ENCODE measurements around the gene ADARB1. TPM values are rescaled to one million over a fixed set of nuclear protein-coding genes. Genes with fewer than 3 reads are reported as not detected.
A peak's percentile ranks its signal among the peaks of the same experiment; 100 is the strongest.

ADARB1 gene
- total and polyA plus RNA-seq, 3 experiments from 2014 or later = 11.8 to 29.5 (median 28.9) TPM

- Histone ChIP-seq H3K4me3 (ENCODE audit: low read length) (no peak overlapping the region), H3K4me1 (ENCODE audit: insufficient read depth, low read length) (no peaks in the 10 kb centered on the region), H3K36me3 (ENCODE audit: insufficient read depth, low read length) (no peaks in the 10 kb centered on the region), H3K27me3 (ENCODE audit: insufficient read depth, low read length, poor library complexity, severe bottlenecking) (no peaks in the 10 kb centered on the region), H3K27ac (ENCODE audit: low read depth, low read length) (no peak overlapping the region), H3K9me3 (ENCODE audit: low read length) (no peaks in the 10 kb centered on the region)
- Mint-ChIP-seq H3K9me3 (no peaks in the 10 kb centered on the region), H3K4me1 (no peaks in the 10 kb centered on the region), H3K4me3 (no peak overlapping the region), H3K27me3 (peaks cover 2 to 3% of the 10 kb centered on the region in 2 donors), H3K27ac (no peak overlapping the region), H3K36me3 (no peaks in the 10 kb centered on the region)
- CTCF ChIA-PET = interaction anchor here (2.4 kb wide), 1 partner anchor 64 kb away, joined by 6 read pairs; no protein-coding TSS in a partner anchor
- POLR2A ChIA-PET = no interaction called here
- DNase-seq = no peak
Measured at GRCh38 chr21:45064618-45065399, 9.6 kb upstream of the ADARB1 start.

DNA sequence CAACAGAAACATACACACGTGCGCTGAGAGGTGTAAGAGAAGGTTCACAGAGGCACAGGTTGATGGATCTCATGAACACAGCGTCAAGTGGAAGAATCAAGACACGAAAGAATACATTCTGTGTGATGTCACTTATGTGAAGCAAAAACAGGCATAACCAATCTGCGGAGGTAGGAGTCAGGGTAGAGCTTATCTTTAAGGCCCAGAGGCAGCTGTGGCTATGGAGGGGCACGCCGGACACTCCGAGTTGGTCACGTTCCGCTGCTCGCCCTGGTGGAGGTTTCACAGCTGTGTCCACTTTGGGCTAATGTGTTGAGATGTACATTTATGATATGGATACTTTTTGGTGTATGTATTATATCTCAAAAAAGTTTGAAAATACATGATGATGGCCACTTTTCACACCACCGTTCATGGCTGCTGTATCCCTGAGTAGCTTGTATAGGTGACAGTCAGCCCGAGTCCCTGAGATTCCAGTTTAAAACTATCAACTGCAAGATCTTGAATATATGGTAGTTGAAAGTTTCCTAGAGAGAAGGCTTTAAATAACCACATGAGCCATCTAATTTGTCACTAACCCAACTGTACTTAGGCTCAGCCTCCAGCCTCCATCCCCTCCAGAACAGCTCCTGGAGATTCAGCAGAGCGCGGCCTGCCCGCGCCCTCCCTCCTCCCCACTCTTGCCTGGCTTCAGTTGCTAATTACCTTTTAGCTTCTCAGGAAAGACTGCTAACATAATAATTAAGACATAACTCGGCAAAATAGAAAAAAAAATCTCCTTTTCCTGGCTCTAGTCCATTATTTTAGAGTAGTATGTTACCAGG lies 6.7 kb upstream of the ADARB1 start:
- H3K27me3 ChIP-seq (ENCODE audit: insufficient read depth, low read length, poor library complexity, severe bottlenecking) = no peaks in the 10 kb centered on the region
- DNase-seq = no peak
- H3K9me3 ChIP-seq (ENCODE audit: low read length) = no peaks in the 10 kb centered on the region
- H3K4me3 ChIP-seq (ENCODE audit: low read length) = no peak overlapping the region
- H3K9me3 Mint-ChIP-seq = no peaks in the 10 kb centered on the region
- H3K4me1 Mint-ChIP-seq = peaks cover 0 to 1% (median 0%) of the 10 kb centered on the region in 3 donors
- POLR2A ChIA-PET = no interaction called here
- no peaks in the 10 kb centered on the region for H3K4me1 ChIP-seq (ENCODE audit: insufficient read depth, low read length)
- CTCF ChIA-PET = interaction anchor here (1.6 kb wide), 1 partner anchor 9 kb away, joined by 4 read pairs; no protein-coding TSS in a partner anchor
- peak overlapping the region in 1 of 7 donors; percentile 69 for H3K4me3 Mint-ChIP-seq
- no peaks in the 10 kb centered on the region for H3K36me3 Mint-ChIP-seq
- H3K27me3 Mint-ChIP-seq = peaks cover 0 to 2% of the 10 kb centered on the region in 2 donors
- no peaks in the 10 kb centered on the region for H3K36me3 ChIP-seq (ENCODE audit: insufficient read depth, low read length)
- H3K27ac Mint-ChIP-seq = peak overlapping the region in 2 of 8 donors; percentile 35 to 62
- no peak overlapping the region for H3K27ac ChIP-seq (ENCODE audit: low read depth, low read length)

DNA sequence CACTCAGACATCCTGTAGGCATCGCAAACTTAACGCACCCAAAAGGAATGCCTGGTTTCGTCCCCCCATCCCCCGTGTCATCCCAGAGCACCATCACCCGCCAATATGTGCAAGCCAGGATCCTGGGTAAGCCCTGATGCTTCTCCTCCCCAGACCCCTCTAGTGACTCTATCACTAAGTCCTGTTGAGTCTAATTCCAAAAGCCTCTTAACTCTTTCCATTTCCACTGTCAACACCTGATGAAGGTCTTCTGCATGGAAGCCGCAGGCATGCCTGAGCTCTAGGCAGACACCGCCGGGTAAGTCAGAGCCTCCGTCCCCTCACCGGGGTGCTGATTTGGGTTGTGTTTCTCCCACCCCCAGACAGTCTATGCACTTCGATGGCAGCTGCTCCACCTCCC lies 5.3 kb upstream of the ADARB1 start:
- H3K27ac Mint-ChIP-seq = no peak overlapping the region
- CTCF ChIA-PET = interaction anchor here (1.6 kb wide), 1 partner anchor 8 kb away, joined by 4 read pairs; no protein-coding TSS in a partner anchor
- H3K9me3 ChIP-seq (ENCODE audit: low read length) = no peaks in the 10 kb centered on the region
- H3K27me3 Mint-ChIP-seq = peaks cover 0 to 2% of the 10 kb centered on the region in 2 donors
- no peak for DNase-seq
- no peaks in the 10 kb centered on the region for H3K27me3 ChIP-seq (ENCODE audit: insufficient read depth, low read length, poor library complexity, severe bottlenecking)
- peaks cover 0 to 3% (median 0%) of the 10 kb centered on the region in 3 donors for H3K36me3 Mint-ChIP-seq
- H3K4me1 ChIP-seq (ENCODE audit: insufficient read depth, low read length) = peaks cover 6% of the 10 kb centered on the region
- H3K27ac ChIP-seq (ENCODE audit: low read depth, low read length) = no peak overlapping the region
- no peak overlapping the region for H3K4me3 Mint-ChIP-seq
- no peak overlapping the region for H3K4me3 ChIP-seq (ENCODE audit: low read length)
- no peaks in the 10 kb centered on the region for H3K9me3 Mint-ChIP-seq
- H3K36me3 ChIP-seq (ENCODE audit: insufficient read depth, low read length) = no peaks in the 10 kb centered on the region
- POLR2A ChIA-PET = no interaction called here
- peaks cover 4 to 8% (median 6%) of the 10 kb centered on the region in 3 donors for H3K4me1 Mint-ChIP-seq

DNA sequence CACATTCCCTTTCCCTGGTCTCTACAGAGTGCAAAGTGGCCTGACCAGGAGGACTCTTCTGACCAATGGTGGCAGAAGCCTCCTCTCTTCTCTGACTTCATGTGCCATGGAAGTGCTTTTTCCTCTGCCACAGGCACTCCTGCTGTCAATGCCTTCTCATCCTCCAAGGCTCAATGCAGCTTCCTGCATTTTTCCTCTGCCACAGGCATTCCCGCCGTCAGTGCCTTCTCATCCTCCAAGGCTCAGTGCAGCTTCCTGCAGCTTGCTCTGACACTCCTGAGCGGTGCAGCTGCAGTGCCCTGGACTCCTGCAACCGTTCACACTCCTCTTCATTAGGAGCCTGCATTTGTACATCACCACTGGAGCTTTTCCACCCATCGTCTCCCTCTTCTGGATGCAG lies 4.7 kb upstream of the ADARB1 start:
- Histone ChIP-seq H3K36me3 (ENCODE audit: insufficient read depth, low read length) (no peaks in the 10 kb centered on the region), H3K27me3 (ENCODE audit: insufficient read depth, low read length, poor library complexity, severe bottlenecking) (no peaks in the 10 kb centered on the region), H3K9me3 (ENCODE audit: low read length) (no peaks in the 10 kb centered on the region), H3K4me3 (ENCODE audit: low read length) (no peak overlapping the region), H3K27ac (ENCODE audit: low read depth, low read length) (no peak overlapping the region), H3K4me1 (ENCODE audit: insufficient read depth, low read length) (peaks cover 6% of the 10 kb centered on the region)
- Mint-ChIP-seq H3K9me3 (no peaks in the 10 kb centered on the region), H3K4me3 (no peak overlapping the region), H3K4me1 (peaks cover 4 to 8% (median 6%) of the 10 kb centered on the region in 3 donors), H3K27me3 (peaks cover 0 to 2% of the 10 kb centered on the region in 2 donors), H3K36me3 (peaks cover 0 to 3% (median 0%) of the 10 kb centered on the region in 3 donors), H3K27ac (no peak overlapping the region)
- CTCF ChIA-PET = no interaction called here
- POLR2A ChIA-PET = no interaction called here
- no peak for DNase-seq

DNA sequence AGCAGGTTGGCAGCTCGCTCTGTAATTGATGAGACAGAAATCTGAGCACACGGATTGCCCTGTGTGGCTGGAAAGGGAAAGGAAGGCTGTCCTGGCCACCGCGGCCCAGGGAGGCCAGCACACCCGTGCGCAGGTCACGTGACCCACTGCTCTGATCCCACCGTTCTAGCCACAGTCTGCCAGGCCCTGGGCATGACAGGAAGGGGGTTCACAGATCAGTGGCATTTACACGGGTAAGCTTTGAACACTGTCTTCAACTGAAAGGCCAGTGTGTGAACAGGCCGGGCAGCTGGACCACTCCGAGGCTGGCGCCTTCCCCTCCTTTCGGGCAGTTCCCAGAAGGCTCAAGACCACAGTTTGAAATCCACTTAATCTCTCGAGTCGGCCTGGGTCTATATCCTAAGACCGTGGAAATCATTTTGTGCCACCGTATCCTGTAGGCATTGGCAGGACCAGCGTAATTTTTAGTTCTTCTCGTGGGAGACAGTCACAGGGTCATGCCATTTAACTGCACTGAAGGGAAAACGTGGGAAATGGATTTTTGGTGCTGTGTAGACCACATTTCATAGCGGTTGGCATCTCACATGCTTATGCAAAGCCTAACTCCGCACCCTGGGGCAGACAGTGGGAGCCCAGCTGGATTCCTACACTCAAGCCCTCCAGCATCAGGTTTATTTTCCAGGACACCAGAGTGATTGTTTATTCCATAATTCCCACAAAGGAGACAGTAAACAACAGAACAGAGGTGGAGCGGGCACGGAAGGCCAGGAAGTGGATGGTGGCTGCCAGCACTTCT lies 3.1 kb upstream of the ADARB1 start:
- ChIA-PET CTCF (interaction anchor here (0.8 kb wide), 1 partner anchor 67 kb away, joined by 3 read pairs; no protein-coding TSS in a partner anchor), POLR2A (no interaction called here)
- H3K4me3 ChIP-seq (ENCODE audit: low read length) = no peak overlapping the region
- H3K4me1 ChIP-seq (ENCODE audit: insufficient read depth, low read length) = peaks cover 15% of the 10 kb centered on the region
- Mint-ChIP-seq H3K4me3 (peak overlapping the region in 3 of 7 donors; percentile 22 to 98 (median 44)), H3K27me3 (peaks cover 0 to 1% of the 10 kb centered on the region in 2 donors), H3K9me3 (no peaks in the 10 kb centered on the region), H3K4me1 (peaks cover 12 to 20% (median 15%) of the 10 kb centered on the region in 3 donors), H3K36me3 (peaks cover 0 to 7% (median 0%) of the 10 kb centered on the region in 3 donors), H3K27ac (peak overlapping the region in 1 of 8 donors; percentile 11)
- no peaks in the 10 kb centered on the region for H3K36me3 ChIP-seq (ENCODE audit: insufficient read depth, low read length)
- no peaks in the 10 kb centered on the region for H3K9me3 ChIP-seq (ENCODE audit: low read length)
- H3K27ac ChIP-seq (ENCODE audit: low read depth, low read length) = no peak overlapping the region
- no peaks in the 10 kb centered on the region for H3K27me3 ChIP-seq (ENCODE audit: insufficient read depth, low read length, poor library complexity, severe bottlenecking)
- no peak for DNase-seq

GRCh38 chr21:45071874-45072737 lies 2.3 kb upstream of the ADARB1 start:
- no peaks in the 10 kb centered on the region for H3K9me3 ChIP-seq (ENCODE audit: low read length)
- H3K27ac ChIP-seq (ENCODE audit: low read depth, low read length) = no peak overlapping the region
- POLR2A ChIA-PET = no interaction called here
- no peaks in the 10 kb centered on the region for H3K27me3 ChIP-seq (ENCODE audit: insufficient read depth, low read length, poor library complexity, severe bottlenecking)
- peaks cover 24% of the 10 kb centered on the region for H3K4me1 ChIP-seq (ENCODE audit: insufficient read depth, low read length)
- CTCF ChIA-PET = no interaction called here
- peak overlapping the region in 5 of 7 donors; percentile 33 to 99 (median 95) for H3K4me3 Mint-ChIP-seq
- H3K36me3 ChIP-seq (ENCODE audit: insufficient read depth, low read length) = no peaks in the 10 kb centered on the region
- DNase-seq = no peak
- H3K36me3 Mint-ChIP-seq = peaks cover 0 to 7% (median 0%) of the 10 kb centered on the region in 3 donors
- H3K27me3 Mint-ChIP-seq = peaks cover 0 to 1% of the 10 kb centered on the region in 2 donors
- H3K27ac Mint-ChIP-seq = peak overlapping the region in 1 of 8 donors; percentile 14
- no peaks in the 10 kb centered on the region for H3K9me3 Mint-ChIP-seq
- no peak overlapping the region for H3K4me3 ChIP-seq (ENCODE audit: low read length)
- peaks cover 21 to 28% (median 24%) of the 10 kb centered on the region in 3 donors for H3K4me1 Mint-ChIP-seq

GRCh38 chr21:45072738-45073300 lies 1.6 kb upstream of the ADARB1 start:
- Histone ChIP-seq H3K4me1 (ENCODE audit: insufficient read depth, low read length) (peaks cover 30% of the 10 kb centered on the region), H3K27ac (ENCODE audit: low read depth, low read length) (no peak overlapping the region), H3K9me3 (ENCODE audit: low read length) (no peaks in the 10 kb centered on the region), H3K27me3 (ENCODE audit: insufficient read depth, low read length, poor library complexity, severe bottlenecking) (no peaks in the 10 kb centered on the region), H3K36me3 (ENCODE audit: insufficient read depth, low read length) (no peaks in the 10 kb centered on the region), H3K4me3 (ENCODE audit: low read length) (no peak overlapping the region)
- DNase-seq = no peak
- peaks cover 24 to 33% (median 29%) of the 10 kb centered on the region in 3 donors for H3K4me1 Mint-ChIP-seq
- peak overlapping the region in 1 of 8 donors; percentile 44 for H3K27ac Mint-ChIP-seq
- H3K4me3 Mint-ChIP-seq = peak overlapping the region in 6 of 7 donors; percentile 13 to 99 (median 94)
- H3K27me3 Mint-ChIP-seq = peaks cover 0 to 1% of the 10 kb centered on the region in 2 donors
- no peaks in the 10 kb centered on the region for H3K9me3 Mint-ChIP-seq
- ChIA-PET CTCF (interaction anchor here (2.4 kb wide), 1 partner anchor 56 kb away, joined by 13 read pairs; no protein-coding TSS in a partner anchor), POLR2A (no interaction called here)
- peaks cover 0 to 7% (median 0%) of the 10 kb centered on the region in 3 donors for H3K36me3 Mint-ChIP-seq

Measured in CD8-positive, alpha-beta memory T cell (primary cell).